GM10847 (cell line): ENCODE results near the gene PRC1.

Experiments
- POLR2A ChIP-seq: IDR thresholded peaks from 2 replicates; pipeline ENCODE4 v1.6.1; 2011; ENCODE audit not compliant: insufficient read length; ENCODE audit errors: extremely low read depth

PRC1 gene

DNA sequence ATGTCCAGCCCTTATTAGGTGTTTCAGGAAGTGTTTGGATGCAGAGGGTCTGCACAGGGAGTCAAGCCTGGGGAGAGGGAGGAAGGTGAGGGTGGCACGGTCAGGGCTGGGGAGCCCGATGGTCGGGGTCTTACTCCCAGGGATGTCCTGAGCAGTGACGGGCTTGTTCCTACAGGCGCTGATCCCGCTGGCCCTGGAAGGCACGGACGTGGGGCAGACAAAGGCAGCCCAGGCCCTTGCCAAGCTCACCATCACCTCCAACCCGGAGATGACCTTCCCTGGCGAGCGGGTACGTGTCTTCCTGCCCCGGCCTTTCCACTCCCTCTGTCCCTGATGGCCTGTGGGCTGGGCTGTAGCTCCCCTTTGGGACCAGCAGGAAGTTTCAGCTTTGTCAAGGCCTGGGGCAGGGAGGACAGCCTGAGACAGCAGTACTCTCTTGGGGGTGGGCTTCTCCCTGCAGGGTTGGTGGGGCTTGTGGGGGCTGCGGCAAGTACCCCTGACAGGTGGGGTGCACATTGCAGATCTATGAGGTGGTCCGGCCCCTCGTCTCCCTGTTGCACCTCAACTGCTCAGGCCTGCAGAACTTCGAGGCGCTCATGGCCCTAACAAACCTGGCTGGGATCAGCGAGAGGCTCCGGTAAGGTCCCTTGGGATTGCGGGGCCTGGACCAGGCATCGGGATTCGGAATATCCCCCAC lies 44.2 kb downstream of the PRC1 start:
- TF ChIP-seq POLR2A, result no peak

DNA sequence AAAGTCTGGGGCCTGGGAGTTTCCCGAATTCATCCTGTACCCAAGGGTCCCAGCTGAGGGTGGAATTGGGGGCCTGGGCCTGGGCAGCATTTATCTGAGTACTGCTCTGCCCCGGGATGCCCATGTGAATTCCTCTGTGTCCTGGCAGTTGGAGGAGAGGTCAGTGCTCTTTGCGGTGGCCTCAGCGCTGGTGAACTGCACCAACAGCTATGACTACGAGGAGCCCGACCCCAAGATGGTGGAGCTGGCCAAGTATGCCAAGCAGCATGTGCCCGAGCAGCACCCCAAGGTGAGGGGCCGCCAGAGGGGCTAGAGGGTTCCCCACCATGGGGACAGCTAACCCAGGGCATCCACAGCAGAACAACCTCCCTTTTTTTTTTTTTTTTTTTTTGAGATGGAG lies 45.8 kb downstream of the PRC1 start:
- TF ChIP-seq POLR2A, result no peak

GRCh38 chr15:90947577-90948357 lies 46.6 kb downstream of the PRC1 start:
- TF ChIP-seq POLR2A, result no peak

- TF ChIP-seq POLR2A, result no peak
These were observed 47.3 kb downstream of the PRC1 start for GRCh38 chr15:90946941-90947576.

GRCh38 chr15:90946538-90946937 lies 47.8 kb downstream of the PRC1 start:
- TF ChIP-seq POLR2A, result no peak

GRCh38 chr15:90945091-90945490 lies 49.2 kb downstream of the PRC1 start:
- TF ChIP-seq POLR2A, result no peak

DNA sequence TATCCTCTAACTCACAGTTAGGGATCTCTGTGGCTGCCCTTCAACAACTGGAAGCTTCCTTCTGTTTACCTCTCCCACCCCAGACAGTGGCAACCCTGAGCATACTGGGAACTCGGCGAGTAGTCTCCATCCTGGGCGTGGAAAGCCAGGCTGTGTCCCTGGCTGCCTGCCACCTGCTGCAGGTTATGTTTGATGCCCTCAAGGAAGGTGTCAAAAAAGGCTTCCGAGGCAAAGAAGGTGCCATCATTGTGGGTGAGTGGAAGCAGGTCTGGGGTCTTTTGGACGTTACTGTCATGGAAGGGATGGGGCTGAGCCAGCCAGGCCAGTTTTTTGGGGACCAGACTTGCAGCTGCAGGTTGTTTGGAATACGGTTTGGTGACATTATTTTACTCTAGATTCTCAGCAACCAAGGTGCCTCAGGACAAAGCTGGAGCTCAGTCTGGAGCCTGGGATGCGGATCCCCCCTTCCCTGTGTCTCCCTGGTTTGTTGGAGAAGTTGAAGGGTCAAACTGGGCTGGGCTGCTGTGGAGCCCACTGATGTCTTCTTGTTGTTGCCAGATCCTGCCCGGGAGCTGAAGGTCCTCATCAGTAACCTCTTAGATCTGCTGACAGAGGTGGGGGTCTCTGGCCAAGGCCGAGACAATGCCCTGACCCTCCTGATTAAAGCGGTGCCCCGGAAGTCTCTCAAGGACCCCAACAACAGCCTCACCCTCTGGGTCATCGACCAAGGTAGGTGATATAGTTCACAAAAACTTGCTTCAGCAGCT lies 51.8 kb downstream of the PRC1 start:
- TF ChIP-seq POLR2A, result no peak

DNA sequence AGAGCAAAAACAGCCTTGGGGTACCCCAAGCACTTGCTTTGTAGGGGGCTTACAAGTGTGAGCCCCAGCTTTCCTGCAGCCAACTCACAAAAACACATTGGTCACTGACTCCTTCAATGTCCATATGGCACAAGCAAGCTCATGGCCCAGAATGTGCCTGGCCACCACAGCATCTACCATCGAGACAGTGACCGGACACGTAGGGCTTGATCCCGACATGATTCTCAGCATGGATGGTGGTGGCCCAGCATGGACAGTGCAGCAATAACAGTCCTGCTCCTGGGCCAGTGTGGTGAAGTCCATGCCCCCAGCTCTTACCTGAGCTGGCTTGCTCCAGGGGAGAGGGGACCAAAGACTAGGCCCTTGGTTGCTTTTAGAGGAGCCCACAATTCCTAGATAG lies 53.3 kb downstream of the PRC1 start:
- TF ChIP-seq POLR2A, result no peak

- TF ChIP-seq POLR2A, result no peak
These were observed 54.6 kb downstream of the PRC1 start for GRCh38 chr15:90939756-90940155.

DNA sequence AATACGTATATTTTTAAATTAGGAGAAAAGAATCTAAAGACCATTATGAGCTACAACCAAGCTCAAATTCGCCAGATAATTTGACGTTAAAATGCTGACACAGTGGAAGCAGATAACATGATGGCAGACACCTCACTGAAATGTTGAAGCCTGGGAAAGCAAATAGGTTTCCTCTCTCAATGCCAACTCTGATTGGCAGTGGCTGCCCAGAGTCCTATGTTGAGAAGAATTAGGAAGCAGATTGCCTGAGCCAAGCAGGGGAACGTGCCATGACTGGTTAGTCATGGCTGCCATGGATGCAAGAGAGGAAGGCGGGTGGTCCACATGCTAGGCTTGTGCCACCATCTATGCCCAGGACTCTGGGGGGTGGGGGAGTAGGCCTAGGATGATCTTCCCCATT lies 56.1 kb downstream of the PRC1 start:
- no peak for TF ChIP-seq POLR2A

DNA sequence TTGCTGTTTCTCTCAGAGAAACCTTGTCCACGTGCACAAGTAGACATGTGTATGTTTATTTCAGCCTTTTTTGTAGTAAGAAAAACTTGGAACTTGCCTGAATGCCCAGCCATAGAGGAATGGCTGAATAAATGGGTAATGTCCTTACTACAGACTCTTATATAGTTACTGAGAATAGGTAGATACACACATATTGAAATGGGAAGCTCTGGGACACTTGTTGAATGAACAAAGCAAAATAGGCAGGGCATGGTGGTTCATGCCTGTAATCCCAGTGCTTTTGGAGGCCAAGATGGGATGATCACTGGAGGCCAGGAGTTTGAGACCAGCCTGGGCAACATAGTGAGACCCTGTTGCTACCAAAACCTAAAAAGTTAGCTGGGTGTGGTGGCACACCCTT lies 57.5 kb downstream of the PRC1 start:
- TF ChIP-seq POLR2A, result no peak

DNA sequence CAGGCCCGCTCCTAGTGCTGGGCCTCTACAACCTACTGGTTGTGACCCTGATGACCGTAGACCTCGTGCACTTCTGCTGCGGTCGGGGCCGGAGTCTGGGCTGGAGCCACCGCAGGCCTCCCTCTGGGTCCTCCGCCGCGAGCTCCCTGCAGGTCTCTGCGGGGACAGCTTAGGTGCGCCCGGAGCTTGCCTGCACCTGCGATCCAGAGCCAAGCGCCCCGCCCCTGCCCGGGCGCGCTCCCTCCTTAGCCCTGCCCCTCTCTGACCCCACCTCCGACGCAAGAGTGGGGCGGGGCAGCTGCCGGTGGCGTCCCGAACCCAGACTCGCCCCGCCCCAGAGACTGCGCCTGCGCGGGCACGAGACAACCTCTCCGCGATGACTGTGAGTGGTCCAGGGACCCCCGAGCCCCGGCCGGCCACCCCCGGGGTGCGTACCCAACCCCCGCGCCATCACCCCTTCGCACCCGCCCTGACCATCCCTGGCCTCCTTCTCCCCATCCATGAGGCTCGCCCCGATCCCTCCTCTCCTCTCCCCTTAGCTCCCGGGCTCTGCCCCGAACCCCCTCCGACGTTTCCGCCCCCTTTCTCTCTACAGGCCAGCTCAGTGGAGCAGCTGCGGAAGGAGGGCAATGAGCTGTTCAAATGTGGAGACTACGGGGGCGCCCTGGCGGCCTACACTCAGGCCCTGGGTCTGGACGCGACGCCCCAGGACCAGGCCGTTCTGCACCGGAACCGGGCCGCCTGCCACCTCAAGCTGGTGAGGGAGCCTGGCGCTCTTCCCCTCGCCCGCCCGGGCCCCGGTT lies 59.2 kb downstream of the PRC1 start, which contains the start of gene UNC45A:
Gene UNC45A, plus strand, starts transcription at position 337 of the 803 bp plus-strand sequence. Its CDS starts 40 bp downstream, at position 377.
- peak; percentile 29 for TF ChIP-seq POLR2A

DNA sequence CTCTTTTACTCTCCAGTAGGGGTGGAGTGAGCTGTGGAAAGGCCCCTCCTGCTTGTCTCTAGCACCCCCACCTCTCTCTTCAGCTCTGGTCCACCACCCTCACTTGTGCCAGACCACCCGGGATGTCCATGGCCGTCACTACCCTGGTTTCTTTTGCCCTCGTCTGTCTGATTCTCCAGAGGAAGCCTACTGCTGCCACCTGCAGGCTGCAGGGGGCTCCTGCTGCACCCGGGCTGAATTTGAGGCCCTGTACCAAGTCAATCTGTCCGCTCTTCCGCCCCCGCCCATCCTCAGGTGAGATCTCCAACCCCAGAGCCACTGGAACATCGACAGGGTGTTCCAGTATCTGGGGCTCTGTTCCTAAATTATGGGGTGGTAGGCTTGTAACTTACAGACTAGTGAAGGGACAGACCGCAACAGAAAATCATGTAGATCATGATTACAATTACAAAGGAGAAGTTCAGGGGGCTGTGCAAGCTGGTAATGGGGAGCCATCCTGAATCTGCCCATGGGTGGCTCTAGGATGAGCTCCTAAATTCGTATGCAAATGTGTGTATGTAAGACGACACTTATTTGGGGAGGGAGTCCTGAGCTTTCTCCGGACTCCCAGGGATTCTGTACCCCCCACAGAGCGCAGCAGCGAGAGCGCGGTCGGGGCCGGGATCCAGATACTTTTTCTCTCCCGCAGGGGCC lies 59.9 kb downstream of the PRC1 start:
- no peak for TF ChIP-seq POLR2A

GRCh38 chr15:90933301-90933700 lies 61.0 kb downstream of the PRC1 start:
- no peak for TF ChIP-seq POLR2A
